Hematopoietic multipotent progenitor cell treated with erythropoietin and hydrocortisone succinate and interleukin-3 and kit ligand, for 8 days (in vitro differentiated cells): ENCODE data around the gene IRS1.
"Not testable (repeated sequence)": the region's sequence is repeated elsewhere in the genome, so short reads cannot be mapped to it uniquely, and the experiment has no call there.

Experiments used
- DNase-seq: peaks from one replicate; pipeline ENCODE4 v3.0.0-alpha.2; 2015

The IRS1 gene

GRCh38 chr2:226799211-226799975 is at the start of gene IRS1:
IRS1 (minus strand) TSS chr2:226799820; CDS start chr2:226798738, 1,082 bp downstream.
- peak; percentile 45 for DNase-seq

- no peak for DNase-seq
Observed at GRCh38 chr2:226849349-226849748, 49.7 kb upstream of the IRS1 start.

GRCh38 chr2:226847511-226847910 is 47.9 kb upstream of the IRS1 start:
- no peak for DNase-seq

GRCh38 chr2:226847090-226847489 is 47.5 kb upstream of the IRS1 start:
- DNase-seq: no peak

- no peak for DNase-seq
Observed at GRCh38 chr2:226845386-226846116, 45.9 kb upstream of the IRS1 start.

GRCh38 chr2:226843001-226843400 is 43.4 kb upstream of the IRS1 start:
- DNase-seq: not testable (repeated sequence)

- no peak for DNase-seq
Observed at GRCh38 chr2:226839951-226840350, 40.3 kb upstream of the IRS1 start.

GRCh38 chr2:226839161-226839560 is 39.5 kb upstream of the IRS1 start:
- no peak for DNase-seq

- no peak for DNase-seq
Observed at GRCh38 chr2:226838722-226839121, 39.1 kb upstream of the IRS1 start.

- DNase-seq: peak; percentile 92
Observed at GRCh38 chr2:226837787-226838603, 38.4 kb upstream of the IRS1 start.

GRCh38 chr2:226837334-226837733 is 37.7 kb upstream of the IRS1 start:
- no peak for DNase-seq

- DNase-seq: no peak
Observed at GRCh38 chr2:226836548-226836885, 36.9 kb upstream of the IRS1 start.

- DNase-seq: peak; percentile 95
Observed at GRCh38 chr2:226835796-226836547, 36.4 kb upstream of the IRS1 start, which contains the start of gene RHBDD1. RHBDD1 (plus strand) TSS chr2:226836054; CDS start chr2:226864694, 28,640 bp downstream.

- DNase-seq: peak; percentile 95
Observed at GRCh38 chr2:226835420-226835795, 35.8 kb upstream of the IRS1 start.

GRCh38 chr2:226834880-226835279 is 35.3 kb upstream of the IRS1 start:
- DNase-seq: not testable (repeated sequence)

GRCh38 chr2:226832061-226832460 is 32.4 kb upstream of the IRS1 start:
- no peak for DNase-seq

GRCh38 chr2:226831266-226831665 is 31.6 kb upstream of the IRS1 start:
- no peak for DNase-seq

- DNase-seq: no peak
Observed at GRCh38 chr2:226829721-226830631, 30.4 kb upstream of the IRS1 start.

GRCh38 chr2:226828191-226828590 is 28.6 kb upstream of the IRS1 start:
- no peak for DNase-seq

- no peak for DNase-seq
Observed at GRCh38 chr2:226825056-226825455, 25.4 kb upstream of the IRS1 start.

- no peak for DNase-seq
Observed at GRCh38 chr2:226818930-226819329, 19.3 kb upstream of the IRS1 start.
